CMK (cell line): Measurements from ENCODE around the gene CMTM5.
A peak's percentile ranks its signal among the peaks of the same experiment; 100 is the strongest.

Source experiments
- DNase-seq: peaks from one replicate; pipeline ENCODE4 v3.0.0-alpha.2; 2010; ENCODE audit warnings: low read depth

Gene CMTM5

DNA sequence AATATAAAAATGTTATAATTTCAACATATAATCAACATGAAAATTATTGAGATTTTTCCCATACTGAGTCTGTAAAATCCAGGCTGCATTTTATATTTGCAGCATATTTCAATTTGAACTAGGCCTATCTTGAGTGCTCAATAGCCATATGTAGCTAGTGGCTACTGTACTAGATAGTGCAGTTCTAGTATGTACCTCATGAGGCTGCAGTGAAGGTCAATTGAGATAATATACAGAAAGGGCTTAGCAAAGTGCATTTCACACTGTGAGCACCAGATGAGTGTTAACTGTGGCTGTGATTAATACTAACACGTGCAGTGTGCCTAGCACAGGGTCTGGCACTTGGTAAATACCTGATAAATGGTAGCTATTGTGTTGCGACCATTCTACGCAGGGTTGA is 18.8 kb upstream of the CMTM5 start:
- DNase-seq, result no peak

DNA sequence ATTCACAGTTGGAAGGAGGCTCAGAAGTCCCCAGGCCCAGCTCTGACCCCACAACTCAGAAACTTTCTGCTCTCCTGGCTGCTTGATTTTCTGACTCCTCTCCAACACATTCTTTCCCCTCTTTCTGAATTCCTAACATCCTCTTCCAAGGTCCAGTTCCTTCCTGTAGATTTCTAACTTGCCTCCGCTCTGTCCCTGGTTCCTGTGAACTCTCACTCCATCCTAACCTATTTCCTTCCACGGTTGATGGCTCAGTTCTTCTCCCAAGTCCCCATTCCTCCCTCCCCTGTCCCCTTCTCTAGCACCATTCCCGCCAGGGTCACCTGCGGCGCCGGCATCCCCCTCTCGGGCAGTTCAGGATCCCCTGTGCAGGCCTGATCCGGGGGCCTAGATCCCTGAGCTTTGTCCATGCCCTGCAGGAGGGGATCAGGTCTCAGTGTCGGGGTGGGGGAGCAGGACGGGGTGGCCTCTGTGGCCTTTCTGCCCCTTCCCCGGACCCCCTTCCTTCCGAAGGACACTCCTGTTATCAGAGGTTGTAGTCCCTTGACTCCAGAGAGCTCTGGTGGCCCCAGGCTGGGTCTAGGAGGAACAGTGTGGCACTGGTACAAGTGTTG is 18.2 kb upstream of the CMTM5 start:
- no peak for DNase-seq

DNA sequence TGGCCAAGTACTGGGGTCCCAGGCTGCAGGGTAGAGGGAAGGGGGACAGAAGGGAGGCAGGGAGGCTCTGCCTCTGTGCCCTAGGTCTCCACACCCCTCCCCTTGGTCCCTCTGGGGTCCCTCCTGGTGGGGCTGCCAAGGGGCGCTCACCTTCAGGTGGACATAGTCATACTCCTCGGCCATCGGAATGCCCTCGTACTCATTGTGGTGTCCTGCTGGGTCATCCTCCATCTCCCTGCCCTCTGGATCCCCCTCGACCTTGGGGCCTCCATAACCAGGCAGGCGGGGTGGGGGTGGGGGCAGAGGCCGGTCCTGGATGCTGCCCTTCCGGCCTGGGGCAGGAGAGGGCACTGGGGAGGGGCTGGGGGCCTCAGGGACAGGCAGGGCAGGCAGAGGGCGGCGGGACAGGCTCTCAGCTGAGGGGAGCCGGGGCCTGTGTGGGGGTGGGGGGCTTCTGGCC is 17.6 kb upstream of the CMTM5 start:
- no peak for DNase-seq

DNA sequence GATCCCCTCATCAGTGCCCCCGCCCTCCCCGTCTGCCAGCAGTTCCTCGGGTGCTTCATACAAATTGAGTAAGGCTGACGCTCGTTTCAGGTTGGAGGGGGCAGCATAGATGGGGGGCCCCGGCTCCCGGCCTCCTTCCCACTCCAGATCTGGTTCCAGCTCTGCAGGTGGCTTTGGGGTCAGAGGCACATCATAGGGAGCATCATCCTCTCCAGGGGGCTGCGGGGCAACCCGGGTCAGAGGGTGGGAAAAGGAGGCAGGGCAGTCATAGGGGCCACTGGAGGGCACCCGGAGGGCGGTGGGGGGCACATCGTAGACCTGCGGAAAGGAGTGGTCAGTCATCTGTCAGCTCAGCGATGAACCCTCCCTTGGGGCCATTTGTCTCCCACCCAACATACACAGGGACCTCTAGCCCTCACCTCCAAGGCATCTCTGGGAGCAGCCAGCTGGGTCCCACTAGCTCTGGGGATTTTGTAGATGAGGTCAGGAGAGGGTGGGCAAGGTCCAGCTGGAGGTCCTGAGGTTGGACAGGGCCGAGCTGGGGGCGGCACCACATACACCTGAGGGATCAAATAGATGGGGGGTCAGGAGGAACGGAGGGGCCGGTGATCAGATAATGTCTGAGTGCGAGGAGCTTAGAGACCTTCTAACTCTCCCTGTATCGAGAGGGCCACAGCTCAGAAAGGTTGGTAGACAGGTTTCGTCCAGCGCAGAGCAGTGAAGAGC is 17.0 kb upstream of the CMTM5 start:
- no peak for DNase-seq

DNA sequence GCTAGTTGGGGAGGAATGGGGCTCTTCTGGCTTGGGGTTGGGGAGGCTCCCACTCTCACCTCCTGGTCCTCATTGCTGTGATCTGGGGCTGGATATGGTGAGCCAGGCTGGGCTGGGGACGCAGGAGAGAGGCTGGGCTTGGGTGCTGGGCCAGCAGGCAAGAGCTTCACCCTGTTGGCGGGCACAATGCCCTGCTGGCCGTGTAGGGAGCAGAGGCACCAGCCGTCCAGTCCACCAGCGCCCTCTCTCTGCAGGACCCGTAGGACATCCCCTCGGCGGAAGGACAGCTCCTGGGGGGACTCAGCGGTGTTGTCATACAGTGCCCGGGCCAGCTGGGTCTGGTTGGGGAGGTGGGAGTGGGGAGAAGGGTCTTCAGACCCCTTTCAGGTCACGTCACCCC is 16.4 kb upstream of the CMTM5 start:
- DNase-seq, result no peak

- DNase-seq, result no peak
Measured at GRCh38 chr14:23361320-23361719, 15.5 kb upstream of the CMTM5 start.

- no peak for DNase-seq
Measured at GRCh38 chr14:23361763-23362162, 15.1 kb upstream of the CMTM5 start.

- DNase-seq, result no peak
Measured at GRCh38 chr14:23362200-23362599, 14.6 kb upstream of the CMTM5 start.

DNA sequence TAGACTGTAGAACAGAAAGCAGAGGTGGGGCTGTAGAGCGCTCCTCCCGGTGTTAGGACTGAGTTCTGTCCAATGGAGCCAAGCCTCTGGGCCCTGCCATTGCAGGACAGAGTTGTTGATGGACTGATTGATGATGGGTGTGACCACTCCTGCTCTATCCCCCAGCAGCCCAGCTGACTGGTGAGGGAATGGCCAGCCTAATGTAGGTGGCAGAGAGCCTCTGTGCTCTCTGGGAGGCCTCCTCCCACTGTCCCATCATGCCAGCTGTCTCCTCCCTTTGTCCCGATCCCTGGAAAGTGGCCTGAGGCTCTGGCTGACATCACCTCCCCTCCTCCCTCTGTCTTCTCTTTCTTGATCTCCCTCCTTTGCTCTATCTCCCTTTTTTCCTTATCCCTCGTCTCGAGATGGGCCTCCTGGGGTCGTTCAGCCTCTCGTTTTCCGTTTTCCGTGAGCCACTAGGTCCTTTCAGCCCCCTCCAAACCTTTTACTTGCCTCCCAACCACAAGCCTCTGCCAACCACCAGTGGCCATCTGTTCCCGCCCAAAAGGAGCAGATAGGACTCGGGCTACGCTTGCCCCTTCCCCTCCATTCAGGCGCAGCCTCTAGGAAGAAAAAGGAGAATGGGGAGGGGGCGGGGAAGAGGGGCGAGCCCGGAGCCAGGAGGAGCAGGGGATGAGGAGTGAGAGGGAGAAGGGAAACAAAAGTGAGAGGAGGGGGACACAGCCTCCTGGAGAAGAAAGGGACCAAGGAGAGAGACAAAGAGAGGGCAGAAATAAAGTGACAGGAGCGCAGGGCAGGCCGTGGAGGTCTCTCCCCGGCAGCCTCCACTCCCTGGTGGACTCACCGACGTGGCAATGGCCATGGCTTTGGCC is 12.4 kb upstream of the CMTM5 start:
- no peak for DNase-seq

DNA sequence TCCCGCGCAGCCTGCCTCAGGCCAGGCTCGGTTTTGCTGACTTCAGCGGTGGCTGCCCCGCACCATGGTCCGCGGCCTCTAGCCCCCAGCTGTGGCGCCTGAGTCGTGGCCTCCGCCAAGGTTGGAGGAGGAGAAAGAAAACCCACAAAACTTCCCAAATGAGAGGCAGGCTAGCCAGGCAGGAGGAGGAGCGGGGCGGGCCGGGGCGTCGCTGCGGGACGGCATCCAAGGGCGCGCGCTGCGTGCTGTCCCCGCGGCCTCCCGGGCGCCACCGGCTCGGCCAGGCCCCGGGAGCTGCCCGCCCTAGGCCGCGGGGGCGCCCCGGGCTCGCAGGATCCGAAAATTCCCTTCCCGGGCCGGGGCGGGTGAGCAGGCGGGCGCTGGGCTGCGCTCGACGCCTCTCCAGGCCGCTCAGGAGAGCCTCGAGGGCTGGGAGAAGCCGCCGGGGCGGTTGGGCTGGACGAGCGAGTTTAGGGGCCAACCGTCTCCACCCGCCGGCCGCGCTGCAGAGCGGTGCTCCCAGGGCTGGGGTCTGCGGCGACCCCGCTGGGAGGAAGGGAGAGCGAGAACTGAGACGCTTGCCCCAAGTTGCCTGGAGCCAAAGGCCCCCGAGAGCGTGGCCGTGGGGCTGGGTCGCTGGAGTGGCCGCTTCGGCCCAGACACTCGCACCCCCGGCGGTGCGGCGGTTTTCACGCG is 11.7 kb upstream of the CMTM5 start, which contains the start of gene EFS:
EFS (minus strand) TSS at position 137 of the 696 bp plus-strand sequence. CDS start 147 bp downstream, outside the sequence.
- no peak for DNase-seq

- no peak for DNase-seq
Measured at GRCh38 chr14:23365732-23366425, 11.0 kb upstream of the CMTM5 start.

DNA sequence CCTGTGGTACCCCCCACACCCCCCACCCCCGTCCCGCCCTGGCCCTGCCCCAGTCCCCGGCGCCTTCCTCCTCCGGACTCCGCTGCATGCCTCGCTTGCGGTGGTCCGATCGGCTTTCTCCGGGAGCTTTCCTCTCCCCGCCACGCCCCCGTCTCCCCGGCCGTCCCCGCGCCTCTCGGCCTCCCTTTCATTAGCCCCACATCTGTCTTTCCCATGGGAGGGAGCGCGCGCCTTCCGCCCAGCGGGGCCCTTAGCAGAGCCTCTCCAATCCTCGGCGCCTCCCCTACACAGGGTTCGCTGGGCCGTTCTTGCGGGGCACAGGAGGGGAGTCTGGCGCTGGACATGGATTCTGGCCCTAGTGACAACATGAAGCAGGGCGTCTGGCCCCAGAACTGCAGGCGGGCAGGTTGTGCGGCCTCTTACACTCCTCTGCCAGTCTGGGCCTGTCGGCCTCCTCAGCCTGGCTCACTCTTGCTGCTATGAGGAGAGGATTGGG is 10.4 kb upstream of the CMTM5 start:
- DNase-seq, result no peak

- no peak for DNase-seq
Measured at GRCh38 chr14:23370221-23370620, 6.6 kb upstream of the CMTM5 start.

- DNase-seq, result no peak
Measured at GRCh38 chr14:23371865-23372264, 5.0 kb upstream of the CMTM5 start.

- DNase-seq, result no peak
Measured at GRCh38 chr14:23372509-23372908, 4.3 kb upstream of the CMTM5 start, which contains the start of gene IL25. TSS of gene IL25 (plus strand) at chr14:23372809.

DNA sequence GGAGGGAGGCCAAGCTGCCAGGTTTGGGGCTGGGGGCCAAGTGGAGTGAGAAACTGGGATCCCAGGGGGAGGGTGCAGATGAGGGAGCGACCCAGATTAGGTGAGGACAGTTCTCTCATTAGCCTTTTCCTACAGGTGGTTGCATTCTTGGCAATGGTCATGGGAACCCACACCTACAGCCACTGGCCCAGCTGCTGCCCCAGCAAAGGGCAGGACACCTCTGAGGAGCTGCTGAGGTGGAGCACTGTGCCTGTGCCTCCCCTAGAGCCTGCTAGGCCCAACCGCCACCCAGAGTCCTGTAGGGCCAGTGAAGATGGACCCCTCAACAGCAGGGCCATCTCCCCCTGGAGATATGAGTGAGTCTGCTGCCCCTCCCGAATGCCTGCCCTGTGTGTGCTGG is 3.8 kb upstream of the CMTM5 start:
- no peak for DNase-seq

DNA sequence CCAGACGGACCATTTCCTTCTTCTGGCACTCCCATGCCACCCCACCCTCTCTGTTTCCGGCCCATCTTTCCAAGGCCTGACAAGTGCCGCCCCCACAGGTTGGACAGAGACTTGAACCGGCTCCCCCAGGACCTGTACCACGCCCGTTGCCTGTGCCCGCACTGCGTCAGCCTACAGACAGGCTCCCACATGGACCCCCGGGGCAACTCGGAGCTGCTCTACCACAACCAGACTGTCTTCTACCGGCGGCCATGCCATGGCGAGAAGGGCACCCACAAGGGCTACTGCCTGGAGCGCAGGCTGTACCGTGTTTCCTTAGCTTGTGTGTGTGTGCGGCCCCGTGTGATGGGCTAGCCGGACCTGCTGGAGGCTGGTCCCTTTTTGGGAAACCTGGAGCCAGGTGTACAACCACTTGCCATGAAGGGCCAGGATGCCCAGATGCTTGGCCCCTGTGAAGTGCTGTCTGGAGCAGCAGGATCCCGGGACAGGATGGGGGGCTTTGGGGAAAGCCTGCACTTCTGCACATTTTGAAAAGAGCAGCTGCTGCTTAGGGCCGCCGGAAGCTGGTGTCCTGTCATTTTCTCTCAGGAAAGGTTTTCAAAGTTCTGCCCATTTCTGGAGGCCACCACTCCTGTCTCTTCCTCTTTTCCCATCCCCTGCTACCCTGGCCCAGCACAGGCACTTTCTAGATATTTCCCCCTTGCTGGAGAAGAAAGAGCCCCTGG is 1.2 kb upstream of the CMTM5 start:
- DNase-seq, result no peak

GRCh38 chr14:23377198-23377550 is 328 bp downstream of the CMTM5 start:
- DNase-seq, result no peak

DNA sequence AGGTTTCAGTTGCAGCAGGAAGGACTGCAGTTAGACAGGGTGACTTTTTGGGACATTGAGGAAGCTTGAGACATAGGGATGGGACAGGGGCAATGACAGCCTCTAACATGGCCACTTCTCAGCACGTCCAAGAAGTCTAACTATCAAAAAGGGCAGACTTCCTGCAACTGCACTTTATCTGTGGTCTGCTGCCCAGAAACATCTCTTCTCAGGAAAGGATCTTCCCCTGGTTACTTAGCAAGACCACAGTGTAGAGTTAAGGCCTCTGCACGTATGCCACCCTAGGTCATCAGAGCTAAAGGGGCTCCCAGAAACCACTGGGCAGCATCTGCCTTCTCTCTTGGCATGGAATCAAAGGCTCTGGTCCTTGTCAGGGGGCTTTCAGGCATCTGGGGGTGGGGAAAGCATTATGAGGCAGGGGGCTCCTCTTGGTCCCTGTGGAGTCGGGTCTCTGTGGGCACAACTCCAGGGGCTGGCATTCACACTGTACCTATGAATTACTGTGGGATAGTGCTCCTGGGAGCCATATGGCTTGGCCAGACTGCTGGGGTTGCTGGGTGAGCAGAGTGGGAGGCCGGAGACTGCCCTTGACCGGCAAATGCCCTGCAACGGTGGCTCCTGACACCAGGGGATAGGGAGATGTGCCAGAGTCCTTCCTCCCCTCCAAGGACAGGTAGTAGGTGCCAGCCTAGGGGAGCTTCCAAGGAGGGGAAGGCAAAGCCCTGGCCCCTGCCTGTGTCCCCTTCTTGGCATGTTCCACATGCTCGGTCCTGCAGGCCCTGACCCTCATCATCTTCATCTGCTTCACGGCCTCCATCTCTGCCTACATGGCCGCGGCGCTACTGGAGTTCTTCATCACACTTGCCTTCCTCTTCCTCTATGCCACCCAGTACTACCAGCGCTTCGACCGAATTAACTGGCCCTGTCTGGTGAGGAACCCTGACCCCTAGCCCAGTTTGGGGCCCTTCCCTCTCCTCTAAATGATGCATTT is 1.0 kb downstream of the CMTM5 start:
- peak; percentile 55 for DNase-seq
